Stimulated activated CD8-positive, alpha-beta memory T cell treated with anti-CD3 and anti-CD28 coated beads, Interleukin-15, amount 100 ng/mL, for 4 hours (primary cell): Measurements from ENCODE around the gene KLK14.

ENCODE experiments used
- DNase-seq, 2 donors: peaks; one replicate each; pipeline ENCODE4 v3.0.0-alpha.2; 2020; ENCODE audit warnings: low read depth in 2 of 2

KLK14 gene

DNA sequence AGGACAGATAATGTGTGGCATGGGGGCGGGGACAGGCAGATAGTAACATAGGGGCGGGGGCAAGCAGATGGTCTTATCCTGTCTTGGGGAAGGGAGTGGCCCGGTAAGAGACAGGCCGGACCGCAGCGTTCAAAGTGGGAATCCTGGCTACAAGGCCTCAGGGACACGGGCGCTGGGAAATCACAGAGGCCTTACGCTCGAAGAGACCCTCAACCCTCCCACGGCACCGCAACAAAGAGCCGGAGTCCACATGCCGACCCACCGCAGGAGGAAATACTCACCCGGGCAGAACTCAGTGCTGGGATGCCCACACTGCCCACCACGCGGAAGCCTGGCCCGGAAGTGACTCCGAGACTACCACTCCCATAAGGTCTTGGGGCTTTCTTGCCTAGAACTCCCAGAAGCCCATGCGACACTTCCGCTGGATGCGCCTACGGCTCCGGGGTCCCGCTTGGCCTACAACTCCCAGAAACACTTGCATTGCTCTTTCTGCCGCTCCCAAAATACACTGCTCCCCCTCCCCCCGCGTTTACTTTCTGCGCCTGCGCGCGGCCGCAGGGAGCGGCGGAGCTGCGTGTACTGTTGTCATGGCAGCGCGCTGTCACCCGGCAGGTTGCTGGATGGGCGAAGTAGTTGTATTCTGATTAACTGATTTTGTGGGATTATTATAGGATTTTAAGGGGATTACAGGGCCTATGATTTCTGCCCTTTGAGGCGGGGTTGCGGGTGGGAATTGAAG lies 25.5 kb upstream of the KLK14 start, which contains the start of gene CTU1:
Gene CTU1 (minus strand): TSS at position 344 of the 739 bp plus-strand sequence. CDS start 3,840 bp downstream, outside the sequence.
- DNase-seq: peak; percentile 98

DNA sequence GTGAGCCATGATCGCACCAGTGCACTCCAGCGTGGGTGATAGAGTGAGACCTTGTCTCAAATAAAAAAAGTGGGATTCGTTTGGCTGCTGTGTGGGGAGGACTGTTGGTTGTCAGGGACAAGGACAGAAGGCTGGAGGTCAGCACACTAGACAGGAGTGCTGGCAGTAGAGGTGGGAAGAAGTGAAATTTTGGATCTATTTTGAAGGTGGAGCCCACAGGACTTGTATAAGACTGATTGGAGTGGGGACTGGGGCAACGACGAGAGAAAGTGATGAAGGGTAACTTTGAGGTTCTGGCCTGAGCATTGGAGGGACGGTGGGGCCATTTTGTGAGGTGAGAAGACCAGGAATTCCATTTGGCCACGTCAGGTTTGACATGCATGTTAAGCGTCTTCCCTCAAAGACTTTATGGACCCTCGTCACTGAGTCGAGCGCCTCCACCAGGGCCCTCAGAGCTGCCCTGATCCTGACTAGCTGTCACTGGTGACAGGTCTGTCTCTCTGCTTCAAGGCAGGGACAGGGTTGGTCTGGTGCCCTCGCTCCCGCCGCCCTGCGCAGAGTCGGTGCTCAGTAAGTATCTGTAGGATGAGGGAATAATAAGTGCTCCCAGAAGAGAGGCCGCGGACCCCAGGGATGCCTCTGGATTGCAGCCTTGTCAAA lies 24.8 kb upstream of the KLK14 start:
- DNase-seq: no peak

DNA sequence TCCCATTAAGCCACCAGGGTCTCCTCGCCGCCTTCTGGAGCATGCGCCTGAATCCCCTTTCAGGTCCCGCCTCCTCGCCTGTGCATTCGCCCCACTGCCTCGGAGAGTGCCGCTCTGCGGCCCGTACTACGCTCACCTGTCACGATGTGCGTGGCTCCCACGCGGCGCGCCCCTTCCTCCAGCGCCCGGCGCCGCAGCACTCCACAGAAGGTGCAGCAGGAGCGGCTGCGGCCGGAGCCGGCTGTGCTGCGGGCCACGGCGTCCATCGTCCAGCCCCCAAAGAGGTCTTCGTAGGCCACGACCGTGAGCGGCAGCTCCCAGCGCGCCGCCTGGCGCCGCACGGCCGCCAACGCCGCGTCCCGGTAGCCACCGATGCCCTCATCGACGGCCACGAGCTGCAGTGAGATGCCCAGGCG lies 21.2 kb upstream of the KLK14 start:
- no peak for DNase-seq

DNA sequence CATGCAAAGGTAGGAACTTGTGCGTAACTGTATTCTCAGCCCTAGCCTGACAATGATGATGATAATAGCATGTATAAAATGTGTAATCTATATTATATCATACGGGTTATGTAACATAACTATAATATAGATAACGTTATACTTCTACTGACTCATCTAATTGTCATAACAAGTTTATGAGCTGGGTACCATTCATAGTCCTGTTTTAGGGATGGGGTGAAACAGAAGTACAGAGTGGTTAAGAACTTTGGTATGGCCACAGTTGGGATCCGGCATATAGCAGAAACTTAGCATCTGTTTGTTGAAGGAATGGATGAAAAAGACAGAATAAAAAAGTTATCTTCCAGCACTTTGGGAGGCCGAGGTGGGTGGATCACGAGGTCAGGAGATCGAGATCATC lies 20.3 kb upstream of the KLK14 start:
- DNase-seq: no peak

DNA sequence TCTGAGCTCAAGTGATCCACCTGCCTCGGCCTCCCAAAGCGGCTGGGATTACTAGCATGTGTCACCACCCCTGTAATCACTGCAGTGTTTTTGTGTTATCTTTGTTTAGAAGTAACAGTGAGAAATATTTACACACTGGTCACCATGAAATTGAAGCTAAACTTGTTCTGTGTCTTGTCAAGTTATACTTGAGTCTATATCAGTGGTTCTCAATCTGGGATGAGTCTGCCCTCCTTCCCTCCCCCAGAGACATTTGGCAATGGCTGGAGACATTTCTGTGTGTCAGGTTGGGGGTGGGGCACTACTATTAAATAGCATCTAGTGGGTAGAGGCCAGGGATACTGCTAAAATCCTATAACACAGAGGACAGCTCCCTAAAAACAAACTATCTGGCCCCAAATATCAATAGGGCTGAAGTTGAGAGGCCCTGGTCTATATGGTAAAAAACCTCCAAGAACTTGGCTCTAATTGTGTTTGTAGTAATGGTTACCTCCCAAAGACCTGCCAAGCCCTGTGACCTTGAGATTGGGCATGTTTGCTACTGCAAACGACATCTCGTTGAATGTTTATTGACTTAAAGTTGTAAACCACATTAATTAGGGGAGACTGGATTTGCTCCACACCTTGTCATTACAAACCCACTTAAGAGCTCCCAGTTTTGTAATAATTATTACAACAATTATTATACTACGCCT lies 18.6 kb upstream of the KLK14 start:
- no peak for DNase-seq

DNA sequence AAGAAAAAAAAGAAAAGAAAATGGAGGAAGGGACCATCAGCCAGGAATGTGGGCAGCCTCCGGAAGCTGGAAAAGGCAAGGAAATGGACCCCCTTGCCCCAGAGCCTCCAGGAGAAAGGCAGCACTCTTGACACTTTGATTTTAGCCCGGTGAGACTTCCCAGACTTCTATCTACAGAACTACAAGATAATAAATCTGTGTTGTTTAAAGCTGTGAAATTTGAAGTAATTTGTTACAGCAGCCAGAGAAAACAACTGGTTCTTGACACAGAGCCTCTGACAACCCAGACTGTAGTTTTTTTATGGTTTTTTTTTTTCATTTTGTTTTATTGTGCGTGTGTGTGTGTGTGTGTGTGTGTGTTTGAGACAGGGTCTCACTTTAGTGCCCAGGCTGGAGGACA lies 17.9 kb upstream of the KLK14 start:
- no peak for DNase-seq

DNA sequence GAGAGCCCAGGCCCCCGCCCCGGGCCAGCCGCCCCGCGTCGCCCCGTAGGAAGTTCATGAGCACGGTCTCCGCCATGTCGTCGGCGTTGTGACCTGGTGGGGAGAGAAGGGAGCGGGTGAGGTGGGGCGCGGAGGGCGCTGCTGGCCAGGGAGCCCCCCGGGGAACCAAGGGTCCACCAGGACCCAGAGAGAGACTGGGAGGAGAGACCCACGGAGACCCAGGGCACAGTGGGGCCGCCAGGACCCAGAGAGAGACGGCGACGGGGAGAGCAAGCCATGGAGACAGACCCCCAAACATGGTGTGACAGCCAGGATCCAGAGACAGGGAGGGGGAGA lies 16.3 kb upstream of the KLK14 start:
- DNase-seq: no peak

DNA sequence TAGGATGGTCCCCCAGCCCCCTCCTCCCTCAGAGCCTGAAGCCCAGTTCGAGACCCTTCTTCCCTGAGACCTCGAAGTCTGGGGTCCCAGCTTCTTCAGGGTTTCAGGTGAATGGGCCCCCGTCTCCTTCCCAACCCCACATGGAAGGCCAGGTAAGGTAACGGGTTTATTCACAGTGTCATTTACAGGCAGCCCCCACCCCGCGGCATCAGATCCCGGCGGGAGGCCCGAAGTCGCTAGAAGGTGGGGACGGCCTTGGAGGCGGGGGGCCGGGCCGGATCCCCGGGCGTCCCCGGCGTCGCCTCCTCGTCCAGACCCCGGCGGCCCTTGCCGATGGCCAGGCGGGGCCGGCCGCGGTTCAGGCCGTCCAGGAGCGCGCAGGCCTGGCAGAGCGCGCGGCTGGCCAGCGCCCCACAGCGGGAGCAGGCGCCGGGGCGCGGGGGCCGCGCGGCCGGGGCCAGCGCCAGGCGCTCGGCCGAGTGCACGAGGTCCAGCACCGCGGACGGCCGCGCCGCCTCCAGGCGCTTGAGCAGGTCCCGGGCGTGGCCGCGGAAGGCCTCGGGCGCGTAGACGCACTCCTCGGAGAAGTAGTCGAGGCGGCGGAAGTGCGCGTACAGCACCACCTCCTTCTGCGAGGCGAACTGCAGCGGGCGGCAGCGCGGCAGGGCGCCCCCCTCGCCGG lies 15.8 kb upstream of the KLK14 start:
- DNase-seq: peak in 1 of 2 donors; percentile 23

DNA sequence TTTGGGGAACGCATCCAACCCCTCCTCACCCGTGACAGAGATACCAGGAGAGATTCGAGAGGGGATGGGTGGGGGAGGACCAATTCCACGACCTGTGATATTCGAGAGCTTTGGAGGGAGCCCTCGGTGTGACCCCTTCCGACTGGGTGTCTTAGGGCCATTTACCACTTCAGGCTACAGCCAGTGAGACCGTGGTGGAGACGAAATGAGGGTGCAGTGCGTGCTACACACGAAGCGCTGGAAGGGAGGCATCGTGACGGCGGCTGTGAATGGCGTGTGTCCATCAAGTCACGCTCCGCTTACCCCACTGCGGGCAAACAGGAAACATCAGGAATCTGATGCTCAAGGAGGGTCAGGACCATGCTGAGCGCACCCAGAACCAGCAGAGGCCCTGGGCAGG lies 15.1 kb upstream of the KLK14 start:
- DNase-seq: no peak

DNA sequence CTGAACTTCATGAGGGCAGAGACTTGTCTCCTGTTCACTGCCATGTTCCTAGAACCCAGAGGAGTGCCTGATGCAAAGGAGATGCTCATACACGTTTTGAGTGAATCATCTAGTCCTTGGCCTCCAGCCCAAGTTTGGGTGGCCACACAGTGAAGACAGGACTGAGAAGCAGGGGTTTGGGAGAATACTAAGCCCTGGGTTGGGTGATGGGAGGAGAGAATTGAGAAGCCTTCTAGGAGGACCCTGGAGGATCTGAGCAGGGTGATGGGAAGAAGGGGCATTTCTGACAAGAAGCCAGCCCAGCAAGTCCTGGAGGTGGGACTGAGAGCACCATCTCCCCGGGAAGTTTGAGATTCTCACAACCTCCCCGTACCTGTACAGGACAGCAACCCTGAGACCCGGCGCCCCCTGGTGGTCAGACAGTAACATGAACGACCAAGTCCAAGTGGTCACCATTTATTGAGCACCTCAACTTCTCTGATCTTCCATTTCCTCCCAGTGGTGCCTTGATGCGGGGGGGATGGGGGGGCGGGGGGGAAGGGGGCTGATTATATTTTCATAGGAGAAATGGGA lies 14.6 kb upstream of the KLK14 start:
- DNase-seq: peak in 1 of 2 donors; percentile 34

DNA sequence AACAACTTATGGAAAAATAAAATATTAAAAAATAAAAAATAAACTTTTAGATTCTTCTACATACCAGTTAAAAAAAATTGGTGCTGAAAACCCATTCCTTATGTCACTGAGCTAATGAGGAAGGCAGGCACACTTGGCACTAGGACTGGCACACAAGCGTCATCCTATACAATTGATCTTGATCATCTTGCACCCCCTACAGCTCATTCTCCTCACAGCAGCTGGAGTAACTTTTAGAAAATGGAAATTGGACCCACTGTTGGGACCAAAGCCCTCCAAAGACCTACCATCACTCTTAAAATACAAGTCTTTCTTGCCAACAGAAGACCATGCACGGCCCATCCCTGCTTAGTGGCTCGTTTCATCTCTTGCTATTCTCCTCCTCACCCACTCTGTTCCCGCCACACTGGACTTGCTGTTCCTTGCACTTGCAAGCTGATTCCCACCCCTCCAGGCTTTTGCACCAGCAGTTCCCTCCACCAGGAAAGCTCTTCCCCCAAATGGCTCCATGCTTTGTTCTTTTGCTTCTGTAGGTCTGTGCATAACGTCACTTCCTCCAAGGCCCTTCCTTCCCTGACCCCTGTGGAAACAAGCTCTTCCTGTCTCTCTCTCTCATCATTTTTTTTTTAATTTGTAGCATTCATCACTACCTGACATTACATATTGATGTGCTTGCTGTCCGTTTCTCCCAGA lies 13.9 kb upstream of the KLK14 start:
- DNase-seq: no peak

DNA sequence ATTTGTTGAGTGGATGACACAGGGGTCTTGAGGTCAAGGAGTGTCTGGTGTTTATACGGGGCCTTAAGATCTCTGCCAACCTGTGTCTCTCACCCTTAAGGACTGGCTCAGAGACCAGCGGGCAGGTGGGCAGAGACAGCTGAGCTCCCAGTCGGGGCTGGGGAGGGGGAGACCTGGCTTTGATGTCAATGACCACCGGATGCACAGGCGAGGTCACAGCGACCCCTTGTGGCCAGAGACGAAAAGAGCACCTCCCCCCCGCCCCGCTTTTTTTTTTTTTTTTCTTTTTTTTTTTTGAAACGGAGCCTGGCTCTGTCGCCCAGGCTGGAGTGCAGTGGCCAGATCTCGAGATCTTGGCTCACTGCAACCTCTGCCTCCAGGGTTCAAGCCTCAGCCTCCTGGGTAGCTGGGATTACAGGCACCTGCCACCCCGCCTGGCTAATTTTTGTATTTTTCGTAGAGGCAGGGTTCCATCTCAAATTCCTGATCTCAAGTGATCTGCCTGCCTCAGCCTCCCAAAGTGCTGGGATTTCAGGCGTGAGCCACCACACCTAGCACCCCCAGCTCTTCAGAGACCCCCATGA lies 12.1 kb upstream of the KLK14 start:
- DNase-seq: no peak

DNA sequence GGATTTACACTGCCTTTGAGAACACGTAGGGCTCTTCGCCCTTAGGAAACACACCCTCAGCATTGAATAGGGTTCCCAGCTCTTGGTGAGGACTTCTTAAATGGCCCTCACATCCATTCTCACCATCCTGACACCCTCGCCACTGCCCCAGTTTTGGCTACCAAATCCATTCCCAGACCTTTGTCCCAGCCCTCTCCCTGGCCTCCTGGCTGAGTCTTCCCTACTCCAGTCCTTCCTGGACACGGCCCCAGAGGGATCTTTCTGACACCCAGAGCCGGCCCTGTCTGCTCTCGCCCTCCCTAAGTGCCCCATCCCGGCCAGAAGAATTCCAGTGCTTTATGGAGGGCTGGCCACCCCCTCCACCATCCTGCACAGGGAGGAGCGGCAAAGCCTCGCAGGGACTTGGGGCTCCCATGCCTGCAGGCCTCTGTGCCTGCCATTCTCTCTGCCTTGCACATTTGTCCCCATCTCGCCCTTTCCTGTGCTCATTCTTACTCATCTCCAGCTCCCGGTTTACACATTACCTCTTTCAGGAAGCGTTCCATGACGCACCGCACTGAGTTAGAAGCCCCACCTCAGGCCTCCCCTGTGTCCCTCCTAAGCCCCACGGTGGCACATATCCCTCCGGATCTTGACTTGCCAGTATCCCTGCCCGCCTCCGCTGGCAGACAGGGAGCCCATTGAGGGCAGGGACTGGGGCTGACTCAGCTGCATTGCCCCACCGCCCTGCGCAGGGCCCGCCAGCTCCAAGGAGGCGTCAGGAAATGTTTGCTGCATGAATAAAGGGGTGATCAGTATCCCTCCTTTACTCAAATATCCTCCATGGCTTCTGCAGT lies 11.0 kb upstream of the KLK14 start:
- no peak for DNase-seq

DNA sequence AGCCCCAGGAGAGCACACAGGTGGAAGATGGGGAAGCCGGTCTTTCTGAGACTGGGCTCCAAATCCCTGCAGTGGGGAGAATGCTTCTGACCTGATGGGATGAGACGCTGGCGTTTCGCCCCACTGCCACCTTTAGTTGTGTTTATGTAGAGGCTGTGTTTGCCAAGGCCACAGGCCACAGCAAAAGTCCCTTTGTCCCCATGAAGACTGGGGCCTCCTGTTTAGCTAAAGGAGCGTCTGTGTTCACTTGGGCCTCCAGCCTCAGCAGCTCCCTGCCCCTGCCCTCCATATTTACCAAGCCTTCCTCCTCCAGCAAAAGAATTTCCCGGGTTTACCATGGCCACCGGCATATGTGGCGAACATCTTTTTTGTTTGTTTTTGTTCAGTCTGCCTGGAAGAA lies 10.4 kb upstream of the KLK14 start:
- DNase-seq: no peak

DNA sequence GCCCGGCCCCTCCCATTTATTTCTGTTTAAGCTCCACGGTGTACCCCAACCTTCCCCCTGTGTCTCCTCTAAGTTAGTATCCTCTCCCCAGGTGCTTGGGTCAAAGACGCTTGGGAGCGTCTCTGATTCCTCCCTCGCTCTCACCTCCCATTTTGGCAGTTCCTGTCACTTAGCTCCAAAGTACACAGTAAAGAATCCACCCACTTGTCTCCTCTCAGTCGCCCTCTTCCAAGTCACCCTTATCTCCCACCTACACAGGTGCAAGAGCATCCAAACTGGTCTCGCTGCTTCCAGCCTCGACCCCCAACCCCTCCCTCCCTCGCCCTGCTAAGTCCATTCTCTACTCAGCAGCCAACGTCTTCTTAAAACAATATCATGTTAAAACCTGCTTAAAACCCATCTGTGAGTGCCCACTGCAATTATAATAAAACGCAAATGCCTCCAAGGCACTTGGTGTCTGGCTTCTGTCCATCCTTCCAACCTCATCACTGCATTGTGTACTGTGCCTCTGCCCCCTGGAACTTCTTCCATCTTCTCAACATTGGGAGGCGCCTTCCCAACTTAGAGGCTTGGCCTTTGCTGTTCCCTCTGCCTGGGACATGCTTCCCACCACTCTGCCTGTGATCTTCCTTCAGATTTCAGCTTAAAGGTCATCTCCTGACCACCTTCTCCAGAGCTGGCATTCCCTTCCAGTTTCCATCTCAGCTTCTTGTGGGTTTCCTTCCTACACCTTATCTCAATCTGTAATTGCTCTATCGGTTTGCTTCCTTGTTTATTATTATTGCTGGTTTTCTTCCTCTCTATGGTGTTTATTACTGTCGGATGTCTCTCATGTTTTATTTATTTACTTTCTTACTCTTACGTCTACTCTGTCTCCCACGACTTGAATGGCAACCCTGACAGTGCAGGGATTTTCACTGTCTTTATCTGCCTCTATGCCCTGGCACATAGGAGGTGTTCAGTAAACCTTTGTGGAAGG lies 9.5 kb upstream of the KLK14 start:
- DNase-seq: no peak

DNA sequence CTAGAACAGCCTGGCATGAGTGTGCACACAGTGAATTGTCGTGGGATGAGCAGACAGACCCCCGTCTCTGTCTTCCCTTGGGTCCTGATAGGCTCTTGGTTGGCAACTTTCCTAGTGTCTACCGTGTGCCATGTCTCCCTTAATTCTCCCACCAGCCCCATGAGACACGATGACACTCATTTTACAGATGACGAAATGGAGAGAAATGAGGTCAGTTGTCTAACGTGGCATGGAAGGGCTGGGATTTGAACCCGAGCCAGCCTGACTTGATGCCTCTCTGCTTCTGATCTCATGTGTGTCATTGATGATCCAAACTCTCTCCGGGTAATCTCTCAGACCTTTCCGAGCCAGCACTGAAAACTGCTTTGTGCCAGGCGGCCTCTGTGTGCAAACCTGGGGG lies 8.4 kb upstream of the KLK14 start:
- no peak for DNase-seq

DNA sequence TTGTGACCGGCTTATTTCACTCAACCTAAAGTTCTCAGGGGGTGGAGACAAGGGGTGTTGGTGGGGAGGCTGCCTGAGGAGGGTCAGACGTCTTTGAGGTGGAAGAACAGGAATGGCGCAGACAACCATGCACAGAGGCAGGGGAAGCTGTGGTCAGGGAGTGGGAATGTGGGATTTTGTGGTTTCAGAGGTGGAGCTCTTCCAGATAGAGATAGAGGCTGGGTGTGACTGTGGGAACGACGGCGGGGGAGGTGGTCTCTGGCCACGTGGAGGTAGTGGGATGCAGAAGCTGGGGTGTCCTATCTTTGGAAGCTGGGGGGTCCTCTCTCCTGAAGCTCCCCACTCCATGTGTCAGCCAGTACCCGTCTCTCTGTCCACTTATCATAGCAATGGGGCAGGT lies 7.8 kb upstream of the KLK14 start:
- no peak for DNase-seq

DNA sequence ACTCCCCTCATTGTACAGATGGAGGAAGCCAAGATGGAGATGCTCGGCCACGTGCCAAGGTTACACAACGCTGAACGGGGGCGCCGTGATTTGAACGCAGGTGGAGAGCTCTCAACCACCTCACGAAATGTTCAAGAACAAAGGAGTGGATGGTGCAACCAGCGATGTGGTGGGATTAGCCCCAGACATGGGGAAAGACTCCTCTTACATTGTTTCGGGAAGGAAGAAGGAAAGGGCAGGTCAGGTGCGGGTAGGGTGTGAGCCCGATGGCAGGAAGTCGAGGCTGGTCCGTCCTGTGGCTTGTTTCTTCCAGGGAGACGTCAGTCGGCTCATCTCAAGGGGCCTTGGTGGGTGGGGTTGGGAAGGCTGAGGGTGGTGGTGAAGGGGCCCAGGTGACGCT lies 7.1 kb upstream of the KLK14 start:
- DNase-seq: no peak
